GM18502 (cell line): ENCODE measurements around the gene SELENOS.
"Not testable (repeated sequence)": the region's sequence is repeated elsewhere in the genome, so short reads cannot be mapped to it uniquely, and the experiment has no call there.

Source experiments
- ATAC-seq: cut with Tn5 transposase; IDR thresholded peaks from one replicate; pipeline ENCODE4 v1.9.1; 2021; ENCODE audit warnings: mild to moderate bottlenecking; ENCODE audit not compliant: unreplicated experiment, poor library complexity

SELENOS gene

GRCh38 chr15:101310508-101310907 is 33.2 kb upstream of the SELENOS start:
- no peak for ATAC-seq

- ATAC-seq = no peak
Observed at GRCh38 chr15:101310161-101310480, 32.8 kb upstream of the SELENOS start.

GRCh38 chr15:101309436-101310160 is 32.3 kb upstream of the SELENOS start:
- ATAC-seq = no peak

- ATAC-seq = no peak
Observed at GRCh38 chr15:101308604-101309435, 31.5 kb upstream of the SELENOS start.

GRCh38 chr15:101307897-101308603 is 30.8 kb upstream of the SELENOS start:
- ATAC-seq = no peak

GRCh38 chr15:101307048-101307896 is 30.0 kb upstream of the SELENOS start:
- ATAC-seq = no peak

- no peak for ATAC-seq
Observed at GRCh38 chr15:101306341-101307047, 29.2 kb upstream of the SELENOS start.

- ATAC-seq = no peak
Observed at GRCh38 chr15:101305820-101306255, 28.6 kb upstream of the SELENOS start.

GRCh38 chr15:101303408-101303807 is 26.1 kb upstream of the SELENOS start:
- ATAC-seq = no peak

GRCh38 chr15:101296418-101297405 is 19.4 kb upstream of the SELENOS start:
- no peak for ATAC-seq

GRCh38 chr15:101295607-101296161 is 18.4 kb upstream of the SELENOS start:
- no peak for ATAC-seq

- peak; percentile 79 for ATAC-seq
Observed at GRCh38 chr15:101294731-101295606, 17.7 kb upstream of the SELENOS start, which contains the start of gene SNRPA1. Gene SNRPA1 (minus strand): TSS chr15:101295248. CDS start chr15:101295178, 70 bp downstream.

GRCh38 chr15:101293122-101293521 is 15.8 kb upstream of the SELENOS start:
- no peak for ATAC-seq

GRCh38 chr15:101288905-101289513 is 11.7 kb upstream of the SELENOS start:
- no peak for ATAC-seq

GRCh38 chr15:101287342-101287741 is 10.1 kb upstream of the SELENOS start:
- not testable (repeated sequence) for ATAC-seq

GRCh38 chr15:101286471-101287114 is 9.3 kb upstream of the SELENOS start:
- no peak for ATAC-seq
